K562 (cell line): ENCODE measurements around the gene RAD51D. TPM values are rescaled to one million over a fixed set of nuclear protein-coding genes. Genes with fewer than 3 reads are reported as not detected.
"Not testable (repeated sequence)": the region's sequence is repeated elsewhere in the genome, so short reads cannot be mapped to it uniquely, and the experiment has no call there.

Experiments used
- ATAC-seq: fragments of 200-7000 bp; cut with Tn5 transposase; 3 replicates; pipeline ENCODE4 v1.9.1; 2020; ENCODE audit warnings: moderate library complexity
- BruUV-seq: library from RNA; stranded (reverse); fragments of 400-500 nt; replicated peaks from 2 replicates; lab custom pipeline; 2021; lab: Mats Ljungman, UMichigan
- CTCF ChIA-PET: fragments of 300-600 bp; formaldehyde crosslinking; extraction: SDS; loops from one replicate; lab custom pipeline; 2021; ENCODE audit warnings: low intra/inter-chr PET ratio; lab: Yijun Ruan, JAX
- POLR2A ChIA-PET: fragments of 300-600, 350-650 bp; sonication (Branson Sonifier 250); formaldehyde crosslinking; extraction: SDS; loops from one replicate; lab custom pipeline; 2021; ENCODE audit warnings: antibody characterized with exemption, inconsistent platforms; lab: Yijun Ruan, JAX
- DNase-seq, 4 experiments: peaks; one replicate each; pipeline versions ENCODE4 v3.0.0 to v3.0.0-alpha.2; 2011 to 2018; ENCODE audit warnings: low spot score in 3 of 4, mixed read lengths in 3 of 4; ENCODE audit errors: extremely low read depth in 1 of 4
- FAIRE-seq: peaks from 2 replicates; lab custom pipeline; 2011; peaks lifted over from hg19 to GRCh38; lab: Jason Lieb, UNC
- H2AFZ ChIP-seq: 2 replicates; pipeline ENCODE4 v1.6.0; 2011; ENCODE audit warnings: low read depth, low read length, control low read depth, inconsistent platforms
- H3K27ac ChIP-seq: fragments of 200-600 bp; 3 replicates; pipeline ENCODE4 v1.8.0; 2011; ENCODE audit warnings: low read depth, mild to moderate bottlenecking, control low read depth, inconsistent platforms, low read length, moderate library complexity, mixed read lengths; ENCODE audit errors: extremely low read depth
- H3K27me3 ChIP-seq, 2 experiments: fragments of 300-600 bp in 1 of 2; 2 replicates in 1 of 2; 3 replicates in 1 of 2; pipeline versions ENCODE4 v1.6.0 to v1.8.0; 2011; ENCODE audit warnings: inconsistent platforms in 2 of 2, low read length in 2 of 2, mild to moderate bottlenecking in 1 of 2, mixed read lengths in 1 of 2, moderate library complexity in 1 of 2; ENCODE audit not compliant: control insufficient read depth in 2 of 2, insufficient read depth in 2 of 2
- H3K36me3 ChIP-seq: fragments of 300-600 bp; 3 replicates; pipeline ENCODE4 v1.8.0; 2011; ENCODE audit warnings: mild to moderate bottlenecking, low read length, inconsistent platforms; ENCODE audit not compliant: control insufficient read depth, insufficient read depth
- H3K4me1 ChIP-seq, 2 experiments: fragments of 200-600 bp in 1 of 2; replicated peaks in 1 of 2; 2 replicates in 1 of 2; 3 replicates in 1 of 2; pipeline versions ENCODE4 v1.5.1 to v1.8.0; 2011; ENCODE audit warnings: inconsistent platforms in 2 of 2, low read length in 2 of 2, mild to moderate bottlenecking in 1 of 2, mixed read lengths in 1 of 2, moderate library complexity in 1 of 2; ENCODE audit not compliant: control insufficient read depth in 2 of 2, insufficient read depth in 2 of 2
- H3K4me2 ChIP-seq: 2 replicates; pipeline ENCODE4 v1.6.1; 2011; ENCODE audit warnings: low read length, control low read depth, inconsistent platforms, mixed read lengths; ENCODE audit not compliant: insufficient read depth
- H3K4me3 ChIP-seq: fragments of 200-600 bp; sonication (generic), shearing (Covaris generic); 2 replicates; pipeline ENCODE4 v1.5.1; 2016; ENCODE audit warnings: control low read depth, inconsistent platforms
- H3K79me2 ChIP-seq: fragments of 200-600 bp; 3 replicates; pipeline ENCODE4 v1.8.0; 2011; ENCODE audit warnings: low read length, inconsistent platforms; ENCODE audit not compliant: control insufficient read depth, insufficient read depth
- H3K9ac ChIP-seq, 2 experiments: 2 replicates each; pipeline versions ENCODE4 v1.6.0 to v1.6.1; 2011; ENCODE audit warnings: low read depth in 2 of 2, low read length in 2 of 2, control low read depth in 1 of 2, inconsistent platforms in 1 of 2, mild to moderate bottlenecking in 1 of 2, mixed read lengths in 1 of 2; ENCODE audit not compliant: insufficient read depth in 1 of 2
- H3K9me1 ChIP-seq: one replicate; pipeline ENCODE4 v1.6.0; 2011; ENCODE audit warnings: inconsistent platforms, mild to moderate bottlenecking, low read length, moderate library complexity; ENCODE audit not compliant: control insufficient read depth, insufficient read depth
- H3K9me3 ChIP-seq: replicated peaks from 2 replicates; pipeline ENCODE4 v1.5.1; 2011; ENCODE audit warnings: low read depth, low read length, inconsistent platforms; ENCODE audit not compliant: control insufficient read depth, insufficient read depth
- H4K20me1 ChIP-seq: replicated peaks from 2 replicates; pipeline ENCODE4 v1.6.1; 2011; ENCODE audit warnings: low read length, inconsistent platforms, mixed read lengths; ENCODE audit not compliant: control insufficient read depth, insufficient read depth
- ATF2 ChIP-seq: sonication (generic); formaldehyde crosslinking; IDR thresholded peaks from 2 replicates; pipeline ENCODE4 v1.8.1; 2022; ENCODE audit warnings: missing genetic modification reagents
- WGBS: fragments of 100-300 bp; shearing (Covaris generic); methylation state at CpG from one replicate; pipeline ENCODE4 v1.1.6; 2016; ENCODE audit warnings: low coverage, mixed read lengths; ENCODE audit not compliant: insufficient coverage; ENCODE audit errors: missing lambda C conversion rate; 5-methylcytosine and 5-hydroxymethylcytosine counted together
- in situ Hi-C: fragments of 300-500 bp; cut with MboI; formaldehyde crosslinking; loops from 4 replicates; pipeline ENCODE4 v1.15.0; 2018; ENCODE audit warnings: inconsistent platforms, mixed read lengths
- intact Hi-C: fragments of 100-400 bp; cut with micrococcal nuclease; formaldehyde crosslinking; loops from 2 replicates; pipeline ENCODE4 v1.14.2; 2022
- polyA plus RNA-seq, 8 experiments: library from polyadenylated mRNA; depleted of rRNA in 4 of 8; stranded (reverse) in 5 of 8; unstranded in 3 of 8; fragments of >200 nt; fragmentation: Nextera tagmentation in 2 of 8; fragmentation: Illumina TruSeq in 1 of 8; extraction: Ambion mirVana in 2 of 8; extraction: Trizol in 1 of 8; gene quantifications; 2 replicates each; pipeline versions ENCODE4 v1.2.1 to v1.2.3, GENCODE V29; 2011 to 2014; ENCODE audit warnings: inconsistent platforms in 1 of 8, missing spikeins in 1 of 8
- total RNA-seq, 7 experiments: library from RNA; depleted of rRNA in 6 of 7; stranded (reverse); fragments of >200 nt in 6 of 7; fragmentation: Illumina TruSeq in 2 of 7; extraction: Trizol in 2 of 7; gene quantifications; 2 replicates each; pipeline versions ENCODE4 v1.2.1 to v1.2.3, GENCODE V29; 2011 to 2021; ENCODE audit warnings: low replicate concordance in 1 of 7

RAD51D gene
- total and polyA plus RNA-seq, 9 of the 15 experiments (the other 6 are each of a cell fraction or from before 2014, with no cell fraction given): 2.2 to 16.9 (median 8.7) TPM

- TF ChIP-seq ATF2: no peak
These were observed 2.8 kb downstream of the RAD51D start (continued) for GRCh38 chr17:35116845-35117244.

DNA sequence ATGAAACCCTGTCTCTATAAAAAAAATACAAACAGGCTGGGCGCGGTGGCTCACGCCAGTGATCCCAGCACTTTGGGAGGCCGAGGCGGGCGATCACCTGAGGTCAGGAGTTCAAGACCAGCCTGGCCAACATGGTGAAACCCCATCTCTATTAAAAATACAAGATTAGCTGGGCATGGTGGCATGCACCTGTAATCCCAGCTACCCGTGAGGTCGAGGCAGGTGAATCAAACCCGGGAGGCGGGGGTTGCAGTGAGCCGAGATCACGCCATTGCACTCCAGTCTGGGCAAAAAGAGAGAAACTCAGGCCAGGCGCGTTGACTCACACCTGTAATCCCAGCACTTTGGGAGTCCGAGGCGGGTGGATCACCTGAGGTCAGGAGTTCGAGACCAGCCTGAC, 8.9 kb downstream of the RAD51D start:
- CTCF ChIA-PET, H3K27ac ChIP-seq, FAIRE-seq, H3K9me3 ChIP-seq, ATAC-seq, H3K4me3 ChIP-seq, DNase-seq, H3K9ac ChIP-seq, H4K20me1 ChIP-seq, intact Hi-C loops, H3K79me2 ChIP-seq, H3K4me1 ChIP-seq, H3K4me2 ChIP-seq, H2AFZ ChIP-seq, H3K27me3 ChIP-seq, BruUV-seq, H3K9me1 ChIP-seq: not testable (repeated sequence)
- 98% methylated on average over 12 of the region's 17 CpGs for WGBS
- in situ Hi-C loops: loop anchor here (10.0 kb wide), 1 partner anchor 576 kb away; no protein-coding TSS in a partner anchor
- POLR2A ChIA-PET: interaction anchor here (0.7 kb wide), 1 partner anchor 16 kb away, joined by 3 read pairs; no protein-coding TSS in a partner anchor
- peaks cover 21% of the 10 kb centered on the region; the same call in 2 of the 3 replicates for H3K36me3 ChIP-seq
